ENCODE measurements around the gene SPOP. TPM values are rescaled to one million over a fixed set of nuclear protein-coding genes. Genes with fewer than 3 reads are reported as not detected.

The SPOP gene
- total RNA-seq, 4 donors from 2014 or later, result 27.5 to 57.5 (median 53.5) TPM

DNA sequence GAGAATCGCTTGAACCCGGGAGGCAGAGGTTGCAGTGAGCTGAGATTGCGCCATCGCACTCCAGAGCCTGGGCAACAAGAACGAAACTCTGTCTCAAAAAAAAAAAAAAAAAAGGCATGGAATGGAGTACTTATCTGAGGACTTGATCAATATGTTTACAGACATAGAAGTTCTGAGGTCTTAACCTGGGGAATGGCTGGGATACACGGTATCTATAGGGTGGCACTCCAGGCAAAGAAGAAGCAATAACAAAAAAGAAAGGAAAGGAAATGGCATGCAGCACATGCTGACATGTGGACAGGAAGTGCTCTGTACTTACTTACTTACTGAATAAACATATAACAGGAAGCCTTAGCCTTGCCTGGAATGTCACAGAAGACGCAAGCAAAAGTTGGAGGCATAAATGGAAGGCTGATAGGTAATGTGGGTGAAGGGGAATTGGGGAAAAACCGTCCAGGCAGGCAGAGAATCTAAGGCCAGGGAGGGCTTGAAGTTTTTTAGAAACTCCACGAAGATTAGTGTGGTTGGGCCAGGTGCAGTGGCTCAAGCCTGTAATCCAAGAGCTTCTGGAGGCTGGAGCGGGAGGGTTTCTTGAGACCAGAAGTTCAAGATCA lies 10.1 kb upstream of the SPOP start:
- ATAC-seq (peak; percentile 11 to 36), DNase-seq (no peak)
- Histone ChIP-seq H3K36me3 (no peaks in the 10 kb centered on the region), H3K27ac (peak overlapping the region; percentile 41 to 64 (median 56)), H3K27me3 (no peaks in the 10 kb centered on the region), H3K9me3 (no peaks in the 10 kb centered on the region), H3K4me1 (peaks cover 15 to 18% of the 10 kb centered on the region in 2 donors), H3K4me3 (no peak overlapping the region)
- intact Hi-C loops (cut with DNase I; ENCODE audit: low total_unique reads) (no loop called here), in situ Hi-C loops (cut with MboI; ENCODE audit: low sequenced_read_pairs in 4 of 4) (no loop called here)
- no peak for TF ChIP-seq POLR2A (IDR thresholded peaks at IDR 0.05)
- TF ChIP-seq, protein P1, sequence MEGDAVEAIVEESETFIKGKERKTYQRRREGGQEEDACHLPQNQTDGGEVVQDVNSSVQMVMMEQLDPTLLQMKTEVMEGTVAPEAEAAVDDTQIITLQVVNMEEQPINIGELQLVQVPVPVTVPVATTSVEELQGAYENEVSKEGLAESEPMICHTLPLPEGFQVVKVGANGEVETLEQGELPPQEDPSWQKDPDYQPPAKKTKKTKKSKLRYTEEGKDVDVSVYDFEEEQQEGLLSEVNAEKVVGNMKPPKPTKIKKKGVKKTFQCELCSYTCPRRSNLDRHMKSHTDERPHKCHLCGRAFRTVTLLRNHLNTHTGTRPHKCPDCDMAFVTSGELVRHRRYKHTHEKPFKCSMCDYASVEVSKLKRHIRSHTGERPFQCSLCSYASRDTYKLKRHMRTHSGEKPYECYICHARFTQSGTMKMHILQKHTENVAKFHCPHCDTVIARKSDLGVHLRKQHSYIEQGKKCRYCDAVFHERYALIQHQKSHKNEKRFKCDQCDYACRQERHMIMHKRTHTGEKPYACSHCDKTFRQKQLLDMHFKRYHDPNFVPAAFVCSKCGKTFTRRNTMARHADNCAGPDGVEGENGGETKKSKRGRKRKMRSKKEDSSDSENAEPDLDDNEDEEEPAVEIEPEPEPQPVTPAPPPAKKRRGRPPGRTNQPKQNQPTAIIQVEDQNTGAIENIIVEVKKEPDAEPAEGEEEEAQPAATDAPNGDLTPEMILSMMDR (IDR thresholded peaks at IDR 0.05 in 4 of 5, conservative IDR thresholded peaks at IDR 0.05 in 1 of 5), result no peak

DNA sequence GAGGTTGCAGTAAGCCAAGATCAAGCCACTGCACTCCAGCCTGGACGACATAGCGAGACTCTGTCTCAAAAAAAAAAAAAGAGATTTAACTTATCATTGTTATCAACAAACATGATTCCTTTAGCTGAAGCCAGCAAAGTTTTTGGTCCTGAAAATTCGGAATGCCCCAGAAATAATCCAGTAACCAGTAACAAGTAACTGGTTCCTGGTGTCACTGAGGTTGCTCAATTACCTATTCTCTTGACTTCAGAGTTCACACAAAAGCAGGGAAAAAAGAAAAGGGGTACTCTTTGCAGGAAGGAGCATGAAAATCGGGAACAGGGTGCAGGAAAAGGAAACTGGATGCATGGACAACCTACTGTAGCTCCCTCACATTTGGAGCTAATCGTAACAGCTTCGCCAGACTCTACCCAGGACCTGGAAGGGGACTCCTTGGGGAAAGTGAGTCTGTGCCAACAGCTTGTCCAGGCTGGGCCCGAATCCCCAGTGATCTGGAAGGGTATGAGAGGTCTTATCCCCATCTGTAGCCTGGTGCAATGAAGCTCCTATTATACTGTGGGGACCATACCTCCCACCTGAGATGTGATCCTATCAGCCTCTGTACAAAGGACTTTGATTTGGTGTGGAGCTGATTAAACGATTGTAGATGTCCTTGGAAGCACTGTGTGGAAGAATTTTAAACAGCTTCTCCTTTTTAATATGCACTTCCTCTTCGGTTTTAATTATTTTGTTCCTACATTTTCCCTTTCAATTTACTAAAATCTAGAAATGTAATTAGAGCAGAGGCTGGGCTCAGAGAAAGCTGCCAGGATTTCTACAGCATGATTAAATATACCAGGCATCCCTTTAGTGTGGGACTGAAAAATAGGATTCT lies 3.4 kb upstream of the SPOP start:
- in situ Hi-C loops (cut with MboI; ENCODE audit: low sequenced_read_pairs in 4 of 4) (no loop called here), intact Hi-C loops (cut with DNase I; ENCODE audit: low total_unique reads) (no loop called here)
- ATAC-seq (no peak), DNase-seq (no peak)
- no peak for TF ChIP-seq POLR2A (IDR thresholded peaks at IDR 0.05)
- TF ChIP-seq, protein P1 (IDR thresholded peaks at IDR 0.05 in 4 of 5, conservative IDR thresholded peaks at IDR 0.05 in 1 of 5), result no peak
- H3K9me3 ChIP-seq, result no peaks in the 10 kb centered on the region
- no peak overlapping the region for H3K4me3 ChIP-seq
- no peaks in the 10 kb centered on the region for H3K36me3 ChIP-seq
- peaks cover 6 to 10% of the 10 kb centered on the region in 2 donors for H3K4me1 ChIP-seq
- no peaks in the 10 kb centered on the region for H3K27me3 ChIP-seq
- H3K27ac ChIP-seq, result no peak overlapping the region

DNA sequence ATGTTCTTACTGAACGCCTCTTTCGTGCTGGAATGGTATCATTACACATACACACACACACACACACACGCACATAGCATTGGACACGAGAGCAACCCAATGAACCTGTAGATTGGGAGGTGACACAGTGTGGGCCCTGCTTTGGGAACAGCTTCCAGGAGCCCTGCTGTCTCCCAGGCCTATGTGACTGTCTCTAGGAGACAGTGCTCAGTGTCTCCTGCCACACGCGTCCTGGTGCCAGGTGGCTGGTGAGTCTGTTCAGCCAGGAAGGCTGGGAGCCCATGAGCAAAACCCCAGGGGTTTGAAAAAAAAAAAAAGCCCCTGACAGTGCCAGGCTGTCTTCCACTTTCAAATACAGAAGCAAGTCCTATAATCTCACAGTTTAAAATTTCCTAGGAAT lies 2.4 kb upstream of the SPOP start:
- no peaks in the 10 kb centered on the region for H3K9me3 ChIP-seq
- no peak for ATAC-seq
- H3K4me1 ChIP-seq, result peaks cover 16 to 21% of the 10 kb centered on the region in 2 donors
- intact Hi-C loops (cut with DNase I; ENCODE audit: low total_unique reads) (no loop called here), in situ Hi-C loops (cut with MboI; ENCODE audit: low sequenced_read_pairs in 4 of 4) (no loop called here)
- H3K27me3 ChIP-seq, result no peaks in the 10 kb centered on the region
- no peak overlapping the region for H3K27ac ChIP-seq
- H3K4me3 ChIP-seq, result no peak overlapping the region
- TF ChIP-seq, protein P1 (IDR thresholded peaks at IDR 0.05 in 4 of 5, conservative IDR thresholded peaks at IDR 0.05 in 1 of 5), result no peak
- no peak for TF ChIP-seq POLR2A (IDR thresholded peaks at IDR 0.05)
- no peak for DNase-seq
- no peaks in the 10 kb centered on the region for H3K36me3 ChIP-seq

DNA sequence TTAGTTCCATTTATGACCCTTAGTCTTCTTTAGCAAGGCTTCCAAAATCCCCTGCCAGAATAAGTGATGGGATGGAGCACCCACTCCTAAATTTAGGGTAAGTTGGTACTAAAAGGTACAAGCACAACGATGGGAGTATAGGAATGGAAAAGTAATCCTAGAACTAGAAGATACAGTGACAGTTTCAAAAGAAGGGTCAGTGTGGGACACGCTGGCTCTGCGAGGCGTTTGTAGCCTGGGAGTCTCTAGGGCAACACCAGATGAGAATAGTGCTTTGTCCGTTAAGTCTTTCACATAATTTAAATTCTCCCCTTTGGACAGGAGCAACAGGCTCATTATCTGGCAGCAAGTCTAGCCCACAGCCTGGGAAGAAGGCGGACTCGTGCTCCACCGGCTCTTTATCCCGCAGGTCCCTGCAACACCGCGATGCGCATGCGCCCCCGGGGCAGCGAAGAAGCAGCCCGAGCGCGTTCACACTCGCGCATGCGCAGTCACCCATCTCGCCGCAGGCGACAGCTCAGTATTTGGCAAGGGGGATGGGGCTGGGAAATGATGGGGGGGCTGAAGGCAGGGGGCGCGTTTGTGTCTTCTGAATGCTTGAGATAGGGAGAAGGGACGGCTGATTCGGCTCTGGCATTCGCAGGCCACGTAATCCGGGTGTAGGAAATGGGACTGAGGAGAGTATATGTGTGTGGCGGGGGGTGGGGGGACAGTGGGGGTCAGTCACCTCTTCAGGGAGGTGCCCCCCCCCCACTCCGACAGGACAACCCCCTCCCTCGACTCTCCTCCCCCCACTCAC lies 564 bp downstream of the SPOP start:
- intact Hi-C loops (cut with DNase I; ENCODE audit: low total_unique reads) (loop anchor here (2.0 to 10.0 kb wide), 5 partner anchors 29 to 733 kb away; partner anchors contain the start of gene SNF8), in situ Hi-C loops (cut with MboI; ENCODE audit: low sequenced_read_pairs in 4 of 4) (no loop called here)
- Histone ChIP-seq H3K27me3 (no peaks in the 10 kb centered on the region), H3K27ac (peak overlapping the region; percentile 97 to 100 (median 100)), H3K36me3 (no peaks in the 10 kb centered on the region), H3K9me3 (no peaks in the 10 kb centered on the region), H3K4me3 (peak overlapping the region; percentile 70 to 91 (median 76)), H3K4me1 (peaks cover 33 to 41% of the 10 kb centered on the region in 2 donors)
- TF ChIP-seq, protein P1 (IDR thresholded peaks at IDR 0.05 in 4 of 5, conservative IDR thresholded peaks at IDR 0.05 in 1 of 5), result no peak
- peak; percentile 57 to 59 for TF ChIP-seq POLR2A (IDR thresholded peaks at IDR 0.05)
- DNase-seq, result peak; percentile 95 to 96
- peak; percentile 73 to 83 for ATAC-seq

Data from gastrocnemius medialis (tissue), 4 donors.